ENCODE results near the gene ENOX2.

GRCh38 chrX:130846746-130847145 lies 56.3 kb downstream of the ENOX2 start:
- TF ChIP-seq SUZ12 (IDR thresholded peaks at IDR 0.05; ENCODE audit: extremely low read depth, insufficient read depth, insufficient read length) = no peak
- no peak for TF ChIP-seq YY1 (IDR thresholded peaks at IDR 0.05; ENCODE audit: insufficient read depth, insufficient read length)
- no peak for TF ChIP-seq ZNF274 (IDR thresholded peaks at IDR 0.05; ENCODE audit: low read depth, low read length)

All from NT2/D1 (cell line).